Spleen (tissue), 11 donors: ENCODE data around the gene NSUN5. TPM values are rescaled to one million over a fixed set of nuclear protein-coding genes. Genes with fewer than 3 reads are reported as not detected.
A peak's percentile ranks its signal among the peaks of the same experiment; 100 is the strongest.
"Not testable (repeated sequence)": the region's sequence is repeated elsewhere in the genome, so short reads cannot be mapped to it uniquely, and the experiment has no call there.

Experiments used
- DNase-seq: peaks from one replicate; pipeline ENCODE4 v3.0.0-alpha.2; 2020
- H3K27ac ChIP-seq, 8 donors: fragments of 200-600 bp; sonication (generic) in 7 of 8; 1 replicate in 4 of 8; 2 replicates in 4 of 8; pipeline versions ENCODE4 v1.5.0 to v1.8.0; 2016 to 2021; ENCODE audit warnings: inconsistent platforms in 4 of 8, mild to moderate bottlenecking in 4 of 8, moderate library complexity in 1 of 8
- H3K27me3 ChIP-seq, 7 donors: fragments of 200-600 bp; sonication (generic) in 6 of 7; replicated peaks in 1 of 7; 1 replicate in 4 of 7; 2 replicates in 3 of 7; pipeline versions ENCODE4 v1.5.0 to v1.8.0; 2016 to 2021; ENCODE audit warnings: inconsistent platforms in 3 of 7, mild to moderate bottlenecking in 1 of 7
- H3K36me3 ChIP-seq, 6 donors: fragments of 200-600 bp; sonication (generic) in 5 of 6; 1 replicate in 4 of 6; 2 replicates in 2 of 6; pipeline versions ENCODE4 v1.5.0 to v1.8.0; 2016 to 2021; ENCODE audit warnings: inconsistent platforms in 2 of 6
- H3K4me1 ChIP-seq, 6 donors: fragments of 200-600 bp; sonication (generic) in 5 of 6; 1 replicate in 3 of 6; 2 replicates in 3 of 6; pipeline versions ENCODE4 v1.5.0 to v1.8.0; 2016 to 2021; ENCODE audit warnings: inconsistent platforms in 3 of 6
- H3K4me3 ChIP-seq, 8 donors: fragments of 200-600 bp; sonication (generic) in 7 of 8; 1 replicate in 4 of 8; 2 replicates in 4 of 8; pipeline versions ENCODE4 v1.5.0 to v1.8.0; 2016 to 2021; ENCODE audit warnings: inconsistent platforms in 4 of 8, mild to moderate bottlenecking in 4 of 8, moderate library complexity in 2 of 8
- H3K9me3 ChIP-seq, 8 donors: fragments of 200-600 bp; sonication (generic) in 7 of 8; 1 replicate in 4 of 8; 2 replicates in 4 of 8; pipeline versions ENCODE4 v1.5.0 to v1.8.0; 2016 to 2021; ENCODE audit warnings: inconsistent platforms in 4 of 8
- CTCF ChIP-seq, 11 experiments: fragments of 200-600 bp in 7 of 11; fragments of 450-650 bp in 4 of 11; sonication (generic) in 4 of 11; IDR thresholded peaks in 8 of 11; conservative IDR thresholded peaks in 3 of 11; 1 replicate in 7 of 11; 2 replicates in 4 of 11; pipeline versions ENCODE4 v1.4.0 to v1.8.0; 2016 to 2021; ENCODE audit warnings: antibody characterized with exemption in 11 of 11, inconsistent platforms in 4 of 11, mild to moderate bottlenecking in 1 of 11
- POLR2AphosphoS5 ChIP-seq, 3 donors: sonication (generic); formaldehyde crosslinking; IDR thresholded peaks; one replicate each; pipeline ENCODE4 v1.5.1; 2017; ENCODE audit warnings: antibody characterized with exemption in 3 of 3
- WGBS, 5 donors: extraction: QIAGEN DNeasy Blood & Tissue Kit in 3 of 5; methylation state at CpG; one replicate each; pipeline versions ENCODE4 v1.1.5 to v1.1.7; 2013 to 2018; 5-methylcytosine and 5-hydroxymethylcytosine counted together
- intact Hi-C: fragments of 100-400 bp; cut with DNase I; formaldehyde crosslinking; loops from one replicate; pipeline ENCODE4 v1.15.0; 2023; ENCODE audit warnings: low total_unique reads
- polyA plus RNA-seq, 3 donors: library from polyadenylated mRNA; stranded (reverse); fragments of 200-250 nt; gene quantifications; one replicate each; pipeline ENCODE4 v1.2.1, GENCODE V29; 2013
- total RNA-seq, 7 donors: library from RNA; depleted of rRNA in 3 of 7; stranded (reverse); fragments of >200 nt in 3 of 7; fragmentation: NEBNext Ultra II Directional in 4 of 7; extraction: Animal tissue kit (Norgen Biotek cat#: 25700) in 4 of 7; gene quantifications; one replicate each; pipeline versions ENCODE4 v1.1.0 to v1.2.1, GENCODE V29; 2016 to 2021
- donor health status: healthy with polysubstance abuse.
- donor health status: DM: no; HTN: no; CAD: no; lungs with moderate emphysema.
- donor health status: DM: no; HTN: no; CAD: no.
- donor health status: Bipolar disorder and iron deficiency.
- donor health status: healthy.
- donor health status: DM: no; HTN: no; CAD: no.
- donor health status: DM: yes; HTN: yes; CAD: no.

Gene NSUN5
- total and polyA plus RNA-seq, 10 donors, result 23.6 to 43.1 (median 30.6) TPM

DNA sequence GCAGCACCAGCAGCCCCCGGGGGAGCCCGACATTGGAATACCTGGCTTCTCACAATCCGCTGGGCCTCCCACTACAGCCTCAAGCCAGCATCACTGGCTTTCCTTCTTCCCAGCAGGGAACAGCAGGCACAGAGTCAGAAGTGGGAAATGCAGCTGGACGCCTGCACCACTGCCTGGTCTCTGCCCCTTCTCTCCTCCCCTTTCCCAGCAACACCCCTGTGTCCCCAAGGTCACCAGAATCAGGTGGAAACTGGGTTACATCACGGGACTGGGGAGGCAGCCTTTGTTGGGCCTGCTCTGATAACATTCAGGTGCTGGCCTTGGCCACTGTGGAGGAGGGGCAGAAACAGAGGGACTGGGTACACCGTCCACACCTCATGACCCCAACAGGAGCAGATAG is 16.8 kb upstream of the NSUN5 start:
- 81 to 97% (median 89%) methylated on average over 5 to 6 of the region's 6 CpGs for WGBS, 5 donors
- H3K36me3 ChIP-seq, H3K9me3 ChIP-seq, intact Hi-C loops, DNase-seq, H3K4me3 ChIP-seq, H3K27ac ChIP-seq, H3K27me3 ChIP-seq: not testable (repeated sequence)
- H3K4me1 ChIP-seq, result peaks cover 0 to 19% (median 14%) of the 10 kb centered on the region in 6 donors

GRCh38 chr7:73324081-73324845 is 15.6 kb upstream of the NSUN5 start:
- peaks cover 0 to 14% (median 12%) of the 10 kb centered on the region in 6 donors for H3K4me1 ChIP-seq
- H3K27me3 ChIP-seq, H3K9me3 ChIP-seq, intact Hi-C loops, H3K36me3 ChIP-seq: not testable (repeated sequence)
- peak overlapping the region in 3 of 8 donors; percentile 8 to 79 (median 47) for H3K27ac ChIP-seq
- WGBS, 5 donors, result 12 to 15% (median 13%) methylated on average over 28 to 31 of the region's 31 CpGs
- H3K4me3 ChIP-seq, result peak overlapping the region in 5 of 8 donors; percentile 13 to 62 (median 30)
- DNase-seq, result peak; percentile 85
- TF ChIP-seq CTCF (IDR thresholded peaks at IDR 0.05 in 8 of 11, conservative IDR thresholded peaks at IDR 0.05 in 3 of 11) (peak in 10 of 11 experiments; percentile 22 to 65 (median 54)), POLR2AphosphoS5 (IDR thresholded peaks at IDR 0.05) (peak in 1 of 3 donors; percentile 34)

DNA sequence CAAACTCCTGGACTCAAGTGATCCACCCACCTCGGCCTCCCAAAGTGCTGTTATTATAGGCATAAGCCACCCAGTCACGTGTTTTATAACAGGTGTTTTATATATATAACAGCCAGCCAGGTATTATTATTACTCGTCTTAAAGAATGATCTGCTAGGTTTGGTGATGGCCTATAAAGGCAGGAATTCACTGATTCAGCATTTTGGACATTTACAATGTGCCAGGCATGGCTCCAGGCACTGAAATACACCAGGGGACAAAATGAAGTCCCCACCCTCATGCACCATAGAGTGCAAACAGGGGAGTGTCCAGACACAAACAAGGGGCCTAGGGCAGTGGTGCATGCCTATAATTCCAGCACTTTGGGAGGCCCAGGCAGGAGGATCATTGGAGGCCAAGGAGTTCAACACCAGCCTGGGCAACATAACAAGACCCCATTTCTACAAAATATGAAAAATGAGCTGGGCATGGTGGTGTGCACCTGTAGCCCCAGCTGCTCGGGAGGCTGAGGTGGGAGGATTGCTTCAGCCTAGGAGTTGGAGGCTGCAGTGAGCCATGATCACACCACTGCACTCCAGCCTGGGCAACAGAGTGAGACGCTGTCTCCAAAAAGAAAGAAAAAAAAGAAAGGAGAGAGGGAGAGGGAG is 14.9 kb upstream of the NSUN5 start:
- Histone ChIP-seq H3K4me3 (peak overlapping the region in 5 of 8 donors; percentile 13 to 62 (median 30)), H3K4me1 (peaks cover 0 to 14% (median 12%) of the 10 kb centered on the region in 6 donors), H3K27ac (peak overlapping the region in 3 of 8 donors; percentile 8 to 79 (median 47))
- H3K36me3 ChIP-seq, H3K27me3 ChIP-seq, intact Hi-C loops, H3K9me3 ChIP-seq, DNase-seq: not testable (repeated sequence)
- WGBS, 5 donors, result 66 to 86% (median 79%) methylated on average over 5 of the region's 5 CpGs

GRCh38 chr7:73320009-73320408 is 11.4 kb upstream of the NSUN5 start:
- H3K36me3 ChIP-seq, DNase-seq, H3K9me3 ChIP-seq, intact Hi-C loops, H3K27ac ChIP-seq, H3K4me3 ChIP-seq, H3K27me3 ChIP-seq: not testable (repeated sequence)
- peaks cover 0 to 14% (median 12%) of the 10 kb centered on the region in 6 donors for H3K4me1 ChIP-seq
- 84 to 92% (median 85%) methylated on average over 7 to 9 of the region's 9 CpGs for WGBS, 5 donors

GRCh38 chr7:73319541-73319940 is 10.9 kb upstream of the NSUN5 start:
- intact Hi-C loops, H3K27ac ChIP-seq: not testable (repeated sequence)
- 77 to 96% (median 78%) methylated on average over 4 to 9 of the region's 9 CpGs for WGBS, 5 donors

DNA sequence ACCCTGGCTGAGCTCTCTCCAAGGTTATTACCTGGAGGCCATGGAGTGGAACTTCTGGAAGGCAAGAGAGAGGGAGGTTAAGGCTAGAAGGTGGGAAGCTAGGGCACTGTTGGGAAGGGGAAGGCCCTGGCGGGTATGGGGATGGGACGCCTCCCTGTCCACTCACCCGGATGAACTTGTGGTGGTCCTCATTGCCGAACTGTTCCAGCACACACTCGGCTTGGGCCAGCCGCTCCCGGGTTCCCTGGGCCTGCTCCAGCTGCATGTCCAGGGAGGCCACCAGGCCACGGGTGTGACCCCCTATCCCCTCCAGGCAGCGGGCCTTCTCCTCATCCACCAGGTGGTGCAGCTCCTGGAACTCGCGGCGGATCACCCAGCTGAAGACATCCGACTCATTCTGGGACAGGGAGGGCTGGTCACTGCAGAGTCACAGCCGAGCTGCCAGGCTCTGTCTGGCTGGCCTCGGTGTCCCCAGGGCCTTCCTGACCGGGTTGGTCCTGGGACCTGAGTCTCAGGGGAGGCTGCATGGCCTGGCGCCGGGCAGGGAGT is 10.1 kb upstream of the NSUN5 start:
- H3K4me1 ChIP-seq, H3K4me3 ChIP-seq, DNase-seq, H3K27me3 ChIP-seq, H3K36me3 ChIP-seq, H3K27ac ChIP-seq, intact Hi-C loops, H3K9me3 ChIP-seq: not testable (repeated sequence)
- WGBS, 5 donors, result 83 to 95% (median 89%) methylated on average over 2 to 18 of the region's 18 CpGs

More at GRCh38 chr7:73319541-73319940, 10.9 kb upstream of the NSUN5 start:
- H3K36me3 ChIP-seq, DNase-seq, H3K9me3 ChIP-seq, H3K4me3 ChIP-seq, H3K27me3 ChIP-seq: not testable (repeated sequence)
- peaks cover 0 to 12% (median 11%) of the 10 kb centered on the region in 6 donors for H3K4me1 ChIP-seq
